GM19240 (cell line): ENCODE measurements around the gene RET.

Experiments used
- DNase-seq: peaks from one replicate; pipeline ENCODE4 v3.0.0; 2011; ENCODE audit warnings: low spot score; ENCODE audit not compliant: insufficient read length

Gene RET

DNA sequence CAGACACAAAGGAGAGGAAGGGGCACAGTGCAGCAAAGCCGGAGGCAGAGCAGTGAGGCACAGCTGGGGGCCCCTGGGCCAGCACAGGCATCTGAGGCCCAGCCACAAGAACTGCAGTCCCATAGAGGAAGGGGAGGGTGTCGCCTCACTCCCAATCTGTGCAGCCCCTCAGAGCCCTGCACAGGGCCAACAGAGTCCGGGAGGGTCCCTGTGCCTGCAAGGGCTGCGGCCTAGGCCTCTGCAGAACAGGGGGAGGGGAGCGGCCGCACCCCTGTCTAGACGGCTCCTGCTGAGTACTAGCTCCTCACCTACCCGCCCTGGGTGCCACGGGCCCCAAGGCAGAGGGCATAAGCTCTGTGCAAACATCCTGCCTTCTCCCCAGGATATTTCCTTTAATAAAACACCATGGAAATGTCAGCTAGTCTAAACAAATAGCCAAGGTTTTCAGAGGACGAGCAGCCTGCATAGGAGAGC is 32.4 kb upstream of the RET start:
- no peak for DNase-seq

DNA sequence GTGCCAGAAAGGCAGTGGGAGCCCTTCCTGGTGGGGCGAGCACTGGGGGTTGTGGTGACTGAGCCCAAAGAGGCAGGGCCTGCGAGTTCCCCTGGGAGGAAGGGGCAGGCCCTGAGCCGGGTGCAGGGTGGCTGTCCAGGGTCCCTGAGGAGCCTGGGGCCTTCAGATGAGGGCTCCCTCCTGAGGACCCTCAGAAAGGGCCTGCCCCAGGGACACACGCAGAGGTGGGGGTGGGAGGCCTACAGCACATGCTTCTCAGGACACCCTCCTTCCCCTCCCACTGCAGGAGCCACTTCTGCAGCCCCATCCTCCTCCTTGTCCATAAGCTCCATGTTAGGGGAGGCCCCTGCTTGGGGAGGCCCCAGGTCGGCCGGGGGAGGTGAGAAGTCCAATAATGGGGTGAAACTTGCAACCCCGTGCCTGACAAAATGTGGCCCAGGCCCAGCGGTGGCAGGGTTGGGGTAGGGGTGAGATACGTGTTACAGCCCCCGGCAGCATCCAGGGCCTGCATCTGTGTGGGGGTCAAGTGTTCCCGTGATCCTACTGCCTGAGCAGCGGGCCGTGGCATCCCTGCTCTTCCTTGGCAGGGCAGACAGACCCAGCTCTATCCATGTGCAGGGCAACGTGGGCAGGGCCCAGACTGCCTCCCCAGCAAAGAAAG is 31.8 kb upstream of the RET start:
- no peak for DNase-seq

DNA sequence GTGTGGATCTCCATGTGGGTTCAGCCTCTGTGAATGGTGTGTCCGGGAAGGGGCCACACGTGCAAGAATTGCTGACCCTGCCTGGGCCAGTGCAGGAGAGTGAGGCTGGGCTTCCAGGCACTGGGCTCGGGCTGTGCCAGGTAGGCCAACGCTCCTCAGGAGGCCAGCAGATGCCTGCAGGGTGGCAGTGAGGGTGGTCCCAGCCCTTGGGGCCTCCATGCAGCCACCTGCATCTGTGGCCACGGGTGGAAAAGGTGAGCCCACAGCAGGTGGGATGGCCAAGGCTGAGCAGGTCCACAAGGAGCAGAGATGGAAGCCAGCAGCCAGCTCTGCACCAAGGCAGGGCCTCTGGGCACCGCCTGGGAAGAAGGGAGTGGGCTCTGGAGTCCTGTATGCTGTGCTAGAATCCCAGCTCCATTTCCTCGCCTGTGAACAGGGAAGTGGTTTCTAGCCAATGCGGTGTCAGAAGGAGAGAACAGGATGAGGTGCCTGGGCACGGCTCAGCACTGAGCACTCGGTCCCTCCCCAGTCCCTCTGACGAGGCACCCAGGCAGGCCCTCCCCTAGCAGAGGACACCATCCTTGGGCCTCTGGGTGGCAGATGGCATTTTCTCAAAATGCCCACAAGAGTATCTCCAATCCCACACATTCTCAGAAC is 31.1 kb upstream of the RET start:
- no peak for DNase-seq

DNA sequence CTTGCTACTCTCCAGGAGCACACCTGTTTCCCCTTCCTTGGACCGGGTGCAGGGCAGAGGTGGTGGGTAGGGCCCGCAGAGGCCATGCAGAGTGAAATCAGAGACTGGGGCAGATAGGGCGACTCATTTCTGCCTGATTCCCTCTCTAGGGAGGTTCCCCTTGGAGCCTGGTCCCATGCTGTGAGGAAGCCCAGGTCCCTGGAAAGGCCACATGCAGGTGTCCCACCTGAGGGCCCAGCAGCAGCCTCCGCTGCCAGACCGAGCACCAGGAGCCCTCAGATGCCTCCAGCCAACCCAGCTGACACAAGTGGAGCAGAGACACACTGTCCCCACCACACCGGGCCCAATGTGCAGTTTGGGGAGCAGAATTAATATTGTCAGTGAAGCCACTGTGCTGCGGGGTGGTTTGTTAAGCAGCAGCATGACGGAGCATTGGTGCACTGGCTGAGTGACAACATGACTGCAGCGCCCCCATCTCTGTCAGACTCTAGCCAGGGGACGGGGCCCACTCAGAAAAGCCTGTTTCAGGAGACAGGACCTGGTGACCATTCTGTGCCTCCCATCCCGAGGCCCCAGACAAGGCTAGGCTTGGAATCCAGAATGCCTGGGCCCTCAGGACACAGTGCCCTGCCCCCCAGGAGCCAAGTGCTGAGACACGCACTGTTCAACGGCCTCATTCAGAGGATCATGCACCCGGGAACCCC is 30.4 kb upstream of the RET start:
- no peak for DNase-seq

DNA sequence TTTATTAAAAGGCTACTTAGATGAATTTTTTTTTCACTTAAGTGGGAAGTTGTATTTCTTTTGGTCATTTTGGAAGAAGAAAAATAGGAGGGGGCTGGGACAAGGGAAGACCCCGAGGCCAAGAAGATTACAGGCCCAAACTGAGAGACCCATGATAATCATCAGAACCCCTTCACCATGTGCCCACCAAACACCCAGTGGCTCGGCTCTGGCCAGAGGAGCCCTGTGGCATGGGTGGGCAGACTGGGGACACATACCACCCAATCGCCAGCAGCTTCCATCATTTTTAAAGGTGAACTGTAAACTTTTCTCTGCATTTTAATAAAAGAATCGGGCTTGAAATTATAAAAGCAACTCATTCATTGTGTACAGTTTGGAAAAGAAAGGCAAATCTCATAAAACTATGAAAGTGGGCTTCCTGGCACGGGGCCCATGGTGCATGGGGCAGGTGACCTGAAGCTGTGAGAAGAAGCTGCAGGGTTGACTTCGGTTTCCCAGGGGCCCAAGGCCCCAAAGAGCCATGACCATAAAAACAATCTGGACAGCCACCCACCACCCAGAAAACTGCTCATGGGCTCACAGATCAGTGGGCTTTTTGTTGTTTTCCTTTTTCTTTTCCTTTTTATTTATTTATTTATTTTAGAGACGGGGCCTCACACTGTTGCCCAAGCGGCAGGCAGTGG is 29.4 kb upstream of the RET start:
- DNase-seq, result no peak

DNA sequence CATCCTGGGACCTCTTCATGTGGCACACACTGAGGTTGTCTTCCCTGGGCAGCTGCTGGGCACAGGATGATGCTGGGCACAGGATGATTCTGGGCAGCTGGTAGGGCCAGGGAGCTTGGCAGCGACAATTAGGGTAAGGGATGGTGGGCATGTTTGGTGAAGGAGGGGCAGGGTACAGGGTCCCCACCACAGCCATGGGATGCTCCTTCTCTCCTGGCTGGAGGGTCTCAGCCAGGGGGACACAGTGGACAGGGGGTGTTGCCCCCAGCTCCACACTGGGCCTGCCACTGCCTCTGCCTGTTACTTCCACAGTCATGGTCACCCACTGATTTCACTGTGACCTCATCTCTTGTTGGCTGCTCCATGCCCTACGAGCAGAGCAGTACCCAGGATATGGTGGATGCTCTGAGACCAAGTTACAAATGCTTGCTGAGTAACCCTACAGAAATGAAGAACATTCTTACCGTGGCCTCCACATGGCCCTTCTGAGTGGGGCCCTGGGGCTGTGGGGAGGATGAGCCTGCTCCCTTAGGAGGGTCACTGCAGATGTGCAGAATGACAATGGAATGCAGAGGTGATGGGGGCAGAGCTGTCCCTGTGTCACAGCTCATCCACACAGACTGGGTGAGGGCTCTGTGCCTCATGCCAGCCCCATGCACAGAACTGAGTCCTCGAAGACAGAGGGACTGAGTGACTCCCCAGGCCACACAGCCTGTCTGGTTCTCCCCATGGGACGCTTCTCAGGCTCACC is 28.4 kb upstream of the RET start:
- DNase-seq, result no peak

DNA sequence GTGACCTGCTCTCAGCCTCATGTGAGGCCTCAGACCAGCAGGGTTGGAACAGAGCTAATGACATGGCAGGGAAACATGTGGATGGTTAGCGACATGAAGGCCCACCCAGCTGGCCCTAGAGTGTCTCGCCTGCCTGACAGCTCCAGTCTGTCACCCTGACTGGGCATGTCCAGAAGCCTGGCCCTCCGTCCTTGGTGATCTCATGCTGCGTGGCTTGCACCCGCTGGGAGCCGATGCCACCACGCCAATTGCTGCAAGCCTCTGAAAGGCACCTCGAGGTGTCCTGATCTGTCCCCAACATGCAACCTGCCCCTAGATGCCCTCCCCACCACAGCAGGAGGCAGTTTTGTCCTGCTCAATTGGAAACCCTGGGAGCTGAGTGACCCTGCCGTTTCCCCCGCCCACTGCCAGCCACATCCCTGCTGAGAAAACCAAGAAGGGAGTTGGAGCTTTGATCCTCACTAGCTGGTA is 27.8 kb upstream of the RET start:
- no peak for DNase-seq

DNA sequence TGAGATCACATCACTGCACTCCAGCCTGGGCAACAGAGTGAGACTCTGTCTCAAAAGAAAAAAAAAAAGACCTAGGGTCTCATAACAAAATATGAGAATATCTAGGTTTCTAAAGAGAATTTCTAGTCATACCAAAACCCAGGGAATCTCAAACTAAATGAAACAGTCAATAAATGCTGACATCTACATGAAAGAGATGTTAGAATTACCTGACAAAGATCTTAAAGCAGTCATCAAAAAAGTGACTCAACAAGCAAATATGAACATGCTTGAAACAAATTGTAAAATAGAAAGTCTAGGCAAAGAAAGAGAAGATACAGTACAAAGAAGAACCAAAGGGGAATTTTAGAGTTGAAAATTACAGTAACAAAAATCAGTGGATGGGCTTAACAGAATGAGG is 26.9 kb upstream of the RET start:
- no peak for DNase-seq

DNA sequence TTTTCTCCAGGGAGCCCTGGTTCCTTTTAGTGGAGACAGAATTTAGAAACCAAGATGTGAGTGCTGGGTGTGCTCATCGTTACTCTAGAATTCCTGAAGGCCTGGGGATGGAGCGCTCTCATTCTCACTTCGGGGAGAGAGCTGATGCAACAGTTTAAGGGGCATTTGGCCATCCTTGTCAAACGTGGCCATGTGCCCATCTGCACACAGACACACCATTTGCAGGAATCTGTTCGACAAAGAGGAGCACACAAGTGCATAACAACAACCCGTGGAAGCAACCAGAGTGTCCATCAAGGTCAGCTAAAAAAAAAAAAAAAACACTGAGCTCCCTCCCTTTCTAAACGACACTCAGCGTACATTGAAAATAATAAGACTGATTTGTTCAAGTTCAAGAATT is 23.0 kb upstream of the RET start:
- DNase-seq, result no peak

DNA sequence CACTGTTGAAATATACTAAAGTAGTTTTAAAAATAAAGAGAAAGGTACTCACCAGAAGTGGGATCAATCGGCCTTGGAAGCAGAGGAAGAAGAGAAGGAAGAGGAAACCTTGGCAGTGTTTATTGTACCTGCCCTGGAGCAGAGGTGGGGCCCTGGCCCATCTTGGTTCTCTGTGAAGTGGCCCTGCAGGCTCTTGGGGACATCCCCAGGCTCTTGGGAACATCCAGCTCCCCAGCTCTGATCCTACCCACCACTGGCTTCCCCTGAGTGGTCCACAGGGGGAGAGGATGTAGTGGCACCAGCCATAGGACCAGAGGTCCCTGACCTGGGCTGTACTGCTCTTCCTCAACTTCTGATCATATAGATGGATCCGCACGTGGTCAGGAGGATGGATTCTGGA is 22.3 kb upstream of the RET start:
- no peak for DNase-seq

DNA sequence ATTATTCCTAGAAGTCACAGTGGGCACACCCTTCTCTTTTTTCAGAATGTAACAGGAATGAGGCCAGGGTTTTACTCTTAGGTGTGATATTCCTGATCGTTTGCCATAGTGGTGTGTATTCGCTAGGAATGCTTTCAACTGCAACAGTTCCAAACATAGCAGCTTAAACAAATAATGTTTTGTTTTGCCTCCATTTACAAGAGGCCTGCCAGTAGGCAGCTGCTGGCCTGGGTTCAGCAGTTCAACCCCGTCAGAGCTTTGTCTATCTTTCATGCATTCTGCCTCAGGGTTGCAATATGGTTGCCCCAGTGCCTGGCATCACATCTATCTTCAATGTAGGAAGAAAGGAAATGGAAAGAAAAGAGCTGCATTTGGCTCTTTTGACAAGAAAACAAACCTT is 21.7 kb upstream of the RET start:
- no peak for DNase-seq

DNA sequence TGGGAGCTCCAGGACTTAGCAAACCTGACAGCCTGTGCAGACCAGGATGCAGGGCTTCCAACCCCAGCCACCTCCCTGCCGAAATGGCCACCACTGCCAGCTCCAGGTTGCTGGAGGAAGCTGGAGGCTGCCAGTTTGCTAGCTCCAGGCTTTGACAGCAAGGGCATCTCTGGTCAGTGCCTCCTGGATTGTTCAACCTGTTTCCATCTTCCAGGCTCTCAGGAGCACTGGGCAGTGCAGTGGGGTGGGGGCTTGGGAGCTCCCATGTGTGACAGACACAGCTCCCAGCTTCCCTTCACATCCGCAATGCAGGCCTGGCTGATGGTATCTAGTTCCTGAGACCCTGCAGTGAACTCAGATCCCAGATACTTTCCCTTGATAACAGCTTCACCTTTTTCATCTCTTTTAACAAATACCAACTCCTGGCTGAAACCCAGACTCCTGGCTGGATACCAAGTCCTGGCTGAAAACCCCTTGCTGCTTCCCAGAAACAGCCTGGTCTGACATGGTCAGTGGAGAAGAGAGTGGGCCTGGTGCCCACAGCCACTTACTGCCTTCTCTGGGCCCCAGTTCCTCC is 20.8 kb upstream of the RET start:
- no peak for DNase-seq

DNA sequence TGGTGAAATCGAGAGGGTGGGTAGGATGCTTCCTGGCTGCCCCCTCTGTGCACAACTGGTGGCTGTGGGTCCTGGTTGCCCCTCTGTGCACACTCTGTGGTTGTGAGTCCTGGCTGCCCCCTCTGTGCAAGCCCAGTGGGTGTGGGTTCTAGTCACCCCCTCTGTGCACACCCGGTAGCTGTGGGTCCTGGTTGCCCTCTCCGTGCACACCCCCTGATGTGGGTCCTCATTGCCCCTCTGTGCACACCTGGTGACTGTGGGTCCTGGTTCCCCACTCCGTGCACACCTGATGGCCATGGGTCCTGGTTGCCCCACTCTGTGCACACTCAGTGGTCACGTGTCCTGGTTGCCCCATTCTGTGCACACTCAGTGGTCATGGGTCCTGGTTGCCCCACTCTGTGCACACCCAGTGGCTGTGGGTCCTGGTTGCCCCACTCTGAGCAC is 20.3 kb upstream of the RET start:
- no peak for DNase-seq

DNA sequence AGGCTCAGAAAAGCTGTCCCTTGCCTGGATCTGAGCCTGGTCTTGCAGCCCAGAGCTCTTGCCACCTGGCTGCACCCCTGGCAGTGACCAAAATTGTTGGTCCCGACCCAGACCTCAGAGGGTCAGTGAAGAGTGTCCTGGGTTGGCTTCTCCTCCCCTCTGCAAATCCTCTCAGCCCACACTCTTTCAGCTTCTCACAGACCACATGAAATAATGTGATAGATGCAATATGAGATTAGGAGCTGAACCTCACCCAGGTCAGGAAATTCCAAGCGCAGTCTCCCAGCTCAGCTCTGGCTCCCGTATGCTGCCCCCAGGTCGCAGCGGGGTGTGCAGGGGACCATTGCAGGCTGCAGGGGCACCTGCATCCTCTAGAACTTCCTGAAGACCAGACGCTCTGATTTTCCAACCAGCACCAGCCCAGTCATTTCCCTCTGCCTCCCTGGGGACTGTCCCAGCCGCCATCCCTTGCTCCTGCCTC is 19.6 kb upstream of the RET start:
- no peak for DNase-seq

DNA sequence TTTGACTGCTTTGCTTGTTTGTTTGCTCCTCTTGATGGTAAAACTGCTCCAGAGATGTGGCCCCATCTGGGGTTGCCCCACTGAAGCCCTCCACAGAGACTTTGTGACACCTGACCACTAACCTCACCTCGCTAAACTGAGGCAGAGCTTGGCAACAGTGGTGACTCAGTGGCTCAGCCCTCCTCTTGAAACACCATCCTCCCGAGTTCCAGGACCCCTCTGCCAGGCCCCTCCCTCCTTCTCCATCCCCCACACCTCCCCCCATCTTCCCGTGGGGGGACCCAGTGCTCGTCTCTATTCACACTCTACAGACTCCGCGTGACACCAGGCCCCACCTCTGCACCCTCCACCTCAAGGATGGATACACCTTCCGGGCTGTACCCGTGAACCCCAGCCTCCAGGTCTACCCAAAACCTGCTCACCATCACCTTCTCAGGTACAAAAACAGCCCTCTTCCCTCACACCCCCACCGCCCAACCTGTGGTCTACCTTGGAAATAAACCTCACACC is 19.0 kb upstream of the RET start:
- no peak for DNase-seq

DNA sequence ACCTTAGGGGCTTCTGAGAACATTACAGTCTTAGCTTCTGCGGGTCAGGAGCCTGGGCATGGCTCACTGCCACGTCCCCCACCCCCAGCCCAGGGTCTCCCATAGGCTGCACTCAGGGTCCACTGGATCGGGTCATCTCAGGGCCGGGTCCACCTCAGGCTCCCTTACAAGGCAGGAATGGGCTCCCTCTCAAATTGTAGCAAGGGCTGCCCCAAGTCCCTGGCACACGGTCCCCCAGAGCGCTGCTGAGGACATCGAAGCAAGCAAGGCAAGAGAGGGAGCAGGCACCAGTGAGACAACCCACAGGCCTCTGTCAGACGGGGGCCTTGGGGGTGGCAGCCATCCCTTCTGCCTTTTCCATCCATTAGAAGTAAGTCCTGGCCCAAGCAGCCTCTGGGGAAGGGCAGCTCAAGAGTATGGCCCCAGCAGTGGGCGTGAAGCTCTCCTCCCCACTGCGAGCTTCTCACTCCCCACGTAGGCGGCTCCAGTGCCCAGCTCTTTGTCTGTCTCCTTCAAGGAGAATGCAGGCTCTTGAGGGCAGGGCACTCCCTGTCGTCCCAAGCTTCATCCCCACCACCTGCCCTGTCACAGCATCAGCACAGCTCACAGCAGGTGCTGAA is 18.0 kb upstream of the RET start:
- no peak for DNase-seq

DNA sequence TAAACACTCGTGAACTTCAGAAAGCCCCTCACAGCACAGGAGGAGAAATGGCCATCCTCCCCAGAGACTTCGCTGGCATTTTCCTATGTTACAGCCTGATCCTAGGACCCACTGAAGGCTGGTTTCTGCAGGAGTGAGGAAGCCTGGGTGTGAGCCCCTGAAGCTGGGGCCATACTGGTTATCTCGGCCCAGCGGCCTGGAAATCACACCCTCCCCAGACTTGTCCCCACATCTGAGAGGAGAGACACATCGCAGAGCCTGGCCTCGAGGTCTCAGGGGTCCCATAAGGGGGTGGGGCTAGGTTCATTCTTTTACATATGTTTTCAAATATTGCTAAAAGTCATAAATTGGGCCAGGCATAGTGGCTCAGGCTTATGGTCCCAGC is 17.5 kb upstream of the RET start:
- DNase-seq, result no peak

DNA sequence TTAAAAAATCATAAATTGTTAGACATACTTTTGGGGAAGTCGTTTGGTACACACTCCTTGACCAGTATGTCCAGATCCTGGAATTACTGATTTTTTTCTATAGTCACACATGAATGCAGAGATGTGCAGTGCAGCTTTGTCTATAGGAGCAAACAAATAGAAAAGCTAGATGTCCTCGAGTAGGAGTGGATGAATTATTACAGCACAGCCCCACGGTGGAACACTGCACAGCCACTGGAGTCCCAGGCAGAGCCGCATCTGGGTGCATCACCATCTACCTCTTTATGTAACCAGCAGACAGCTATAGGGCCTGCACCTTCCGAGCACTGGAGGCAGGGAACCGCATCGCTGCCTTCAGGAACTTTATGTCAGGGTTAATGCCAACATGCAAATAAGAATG is 17.0 kb upstream of the RET start:
- DNase-seq, result no peak

DNA sequence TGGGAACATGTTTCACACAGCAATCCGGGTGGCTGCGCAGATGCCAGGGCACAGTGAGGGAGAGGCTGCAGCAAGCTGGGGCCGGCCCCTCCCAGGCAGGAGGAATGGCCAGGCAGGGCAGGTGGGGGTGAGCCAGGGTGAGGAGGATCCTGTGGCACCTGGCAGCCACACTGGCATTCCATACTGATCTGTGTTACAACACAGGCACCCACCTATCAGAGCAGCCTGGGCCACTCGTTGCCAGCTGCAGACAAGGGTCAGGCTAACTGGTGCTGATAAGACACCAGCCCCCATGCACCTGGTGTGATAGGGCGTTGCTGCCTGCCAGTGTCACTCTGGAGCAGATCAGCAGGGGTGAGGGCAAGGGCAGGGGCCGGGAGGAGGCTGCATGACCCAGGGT is 16.6 kb upstream of the RET start:
- no peak for DNase-seq

DNA sequence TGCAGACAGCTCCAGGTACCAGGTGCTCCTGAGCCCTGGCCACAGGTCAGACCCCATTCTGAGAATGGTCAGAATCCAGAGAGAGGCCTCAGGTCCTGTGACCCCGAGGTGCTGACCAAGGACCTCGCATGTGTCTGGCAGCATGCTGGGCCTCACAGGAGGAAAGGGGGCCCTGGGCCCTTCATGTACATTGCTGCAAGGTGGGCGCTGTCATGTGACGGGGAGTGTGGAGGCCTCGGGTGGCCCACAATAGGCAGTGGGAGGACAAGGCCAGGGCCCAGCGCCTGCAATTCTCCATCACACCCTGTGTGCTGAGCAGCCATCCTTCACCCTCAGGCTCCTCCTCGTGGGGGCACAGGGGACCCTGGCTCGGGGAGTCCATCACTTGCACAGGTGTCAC is 15.5 kb upstream of the RET start:
- no peak for DNase-seq
